HCT116 (cell line): ENCODE results near the gene BFSP1.

ENCODE experiments used
- EZH2 ChIP-seq: fragments of 200-600 bp; sonication (generic); IDR thresholded peaks from 2 replicates; pipeline ENCODE4 v1.6.1; 2017; ENCODE audit warnings: antibody characterized with exemption, mixed run types
- POLR2A ChIP-seq: IDR thresholded peaks from 2 replicates; pipeline ENCODE4 v1.7.0; 2011; ENCODE audit warnings: borderline replicate concordance; ENCODE audit not compliant: insufficient read depth, insufficient read length; ENCODE audit errors: extremely low read depth
- ZBTB33 ChIP-seq: IDR thresholded peaks from 2 replicates; pipeline ENCODE4 v1.6.1; 2011; ENCODE audit warnings: mild to moderate bottlenecking, low read length, moderate library complexity; ENCODE audit not compliant: insufficient replicate concordance; ENCODE audit errors: extremely low read depth
- ZNF274 ChIP-seq: fragments of 200-500 bp; sonication (Bioruptor generic); IDR thresholded peaks from 2 replicates; pipeline ENCODE4 v1.6.1; 2014; ENCODE audit warnings: mild to moderate bottlenecking, low read depth, low read length, inconsistent platforms
- TF ChIP-seq, protein P1 (sequence below): IDR thresholded peaks from 2 replicates; pipeline ENCODE4 v1.6.1; 2012; ENCODE audit warnings: low read depth
- TF ChIP-seq, protein P2 (sequence below), 3 experiments: fragments of 200-600 bp in 1 of 3; sonication (generic) in 1 of 3; IDR thresholded peaks in 2 of 3; conservative IDR thresholded peaks in 1 of 3; 2 replicates each; pipeline ENCODE4 v1.5.1; 2012 to 2017; ENCODE audit warnings: low read depth in 2 of 3, low read length in 2 of 3, antibody characterized with exemption in 1 of 3, borderline replicate concordance in 1 of 3, control low read depth in 1 of 3, mild to moderate bottlenecking in 1 of 3, mixed read lengths in 1 of 3, mixed run types in 1 of 3, moderate library complexity in 1 of 3; ENCODE audit not compliant: insufficient read depth in 1 of 3
- TF ChIP-seq, protein P3 (sequence below): IDR thresholded peaks from 2 replicates; pipeline ENCODE4 v1.6.1; 2012

- TF ChIP-seq ZNF274 (no peak), POLR2A (no peak), EZH2 (no peak), ZBTB33 (no peak)
- TF ChIP-seq, protein P1, sequence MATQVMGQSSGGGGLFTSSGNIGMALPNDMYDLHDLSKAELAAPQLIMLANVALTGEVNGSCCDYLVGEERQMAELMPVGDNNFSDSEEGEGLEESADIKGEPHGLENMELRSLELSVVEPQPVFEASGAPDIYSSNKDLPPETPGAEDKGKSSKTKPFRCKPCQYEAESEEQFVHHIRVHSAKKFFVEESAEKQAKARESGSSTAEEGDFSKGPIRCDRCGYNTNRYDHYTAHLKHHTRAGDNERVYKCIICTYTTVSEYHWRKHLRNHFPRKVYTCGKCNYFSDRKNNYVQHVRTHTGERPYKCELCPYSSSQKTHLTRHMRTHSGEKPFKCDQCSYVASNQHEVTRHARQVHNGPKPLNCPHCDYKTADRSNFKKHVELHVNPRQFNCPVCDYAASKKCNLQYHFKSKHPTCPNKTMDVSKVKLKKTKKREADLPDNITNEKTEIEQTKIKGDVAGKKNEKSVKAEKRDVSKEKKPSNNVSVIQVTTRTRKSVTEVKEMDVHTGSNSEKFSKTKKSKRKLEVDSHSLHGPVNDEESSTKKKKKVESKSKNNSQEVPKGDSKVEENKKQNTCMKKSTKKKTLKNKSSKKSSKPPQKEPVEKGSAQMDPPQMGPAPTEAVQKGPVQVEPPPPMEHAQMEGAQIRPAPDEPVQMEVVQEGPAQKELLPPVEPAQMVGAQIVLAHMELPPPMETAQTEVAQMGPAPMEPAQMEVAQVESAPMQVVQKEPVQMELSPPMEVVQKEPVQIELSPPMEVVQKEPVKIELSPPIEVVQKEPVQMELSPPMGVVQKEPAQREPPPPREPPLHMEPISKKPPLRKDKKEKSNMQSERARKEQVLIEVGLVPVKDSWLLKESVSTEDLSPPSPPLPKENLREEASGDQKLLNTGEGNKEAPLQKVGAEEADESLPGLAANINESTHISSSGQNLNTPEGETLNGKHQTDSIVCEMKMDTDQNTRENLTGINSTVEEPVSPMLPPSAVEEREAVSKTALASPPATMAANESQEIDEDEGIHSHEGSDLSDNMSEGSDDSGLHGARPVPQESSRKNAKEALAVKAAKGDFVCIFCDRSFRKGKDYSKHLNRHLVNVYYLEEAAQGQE = no peak
- TF ChIP-seq, protein P2, sequence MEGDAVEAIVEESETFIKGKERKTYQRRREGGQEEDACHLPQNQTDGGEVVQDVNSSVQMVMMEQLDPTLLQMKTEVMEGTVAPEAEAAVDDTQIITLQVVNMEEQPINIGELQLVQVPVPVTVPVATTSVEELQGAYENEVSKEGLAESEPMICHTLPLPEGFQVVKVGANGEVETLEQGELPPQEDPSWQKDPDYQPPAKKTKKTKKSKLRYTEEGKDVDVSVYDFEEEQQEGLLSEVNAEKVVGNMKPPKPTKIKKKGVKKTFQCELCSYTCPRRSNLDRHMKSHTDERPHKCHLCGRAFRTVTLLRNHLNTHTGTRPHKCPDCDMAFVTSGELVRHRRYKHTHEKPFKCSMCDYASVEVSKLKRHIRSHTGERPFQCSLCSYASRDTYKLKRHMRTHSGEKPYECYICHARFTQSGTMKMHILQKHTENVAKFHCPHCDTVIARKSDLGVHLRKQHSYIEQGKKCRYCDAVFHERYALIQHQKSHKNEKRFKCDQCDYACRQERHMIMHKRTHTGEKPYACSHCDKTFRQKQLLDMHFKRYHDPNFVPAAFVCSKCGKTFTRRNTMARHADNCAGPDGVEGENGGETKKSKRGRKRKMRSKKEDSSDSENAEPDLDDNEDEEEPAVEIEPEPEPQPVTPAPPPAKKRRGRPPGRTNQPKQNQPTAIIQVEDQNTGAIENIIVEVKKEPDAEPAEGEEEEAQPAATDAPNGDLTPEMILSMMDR (IDR thresholded peaks at IDR 0.05 in 2 of 3, conservative IDR thresholded peaks at IDR 0.05 in 1 of 3; ENCODE audit: borderline replicate concordance in 1 of 3, insufficient read depth in 1 of 3, low read depth in 2 of 3, low read length in 2 of 3) = no peak
- TF ChIP-seq, protein P3, sequence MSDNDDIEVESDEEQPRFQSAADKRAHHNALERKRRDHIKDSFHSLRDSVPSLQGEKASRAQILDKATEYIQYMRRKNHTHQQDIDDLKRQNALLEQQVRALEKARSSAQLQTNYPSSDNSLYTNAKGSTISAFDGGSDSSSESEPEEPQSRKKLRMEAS = peak; percentile 60; the same call in 1 of the 2 replicates
Observed at GRCh38 chr20:17557675-17558006, 26.5 kb upstream of the BFSP1 start.
